NOMO-1 treated with DMSO at 0.1 percent for 48 hours (cell line): Measurements from ENCODE around the gene FNIP1.
"Not testable (repeated sequence)": the region's sequence is repeated elsewhere in the genome, so short reads cannot be mapped to it uniquely, and the experiment has no call there.

ENCODE experiments used
- DNase-seq: peaks from one replicate; lab custom pipeline; 2025; ENCODE audit not compliant: unreplicated experiment; lab: John Stamatoyannopoulos, UW

FNIP1 gene

GRCh38 chr5:131796793-131797693 is at the start of gene FNIP1:
TSS of gene FNIP1 (minus strand) at chr5:131797017. CDS start at chr5:131796921, 96 bp downstream.
- peak; percentile 95 for DNase-seq

- no peak for DNase-seq
These were observed 49.7 kb upstream of the FNIP1 start for GRCh38 chr5:131846536-131846935.

- DNase-seq, result no peak
These were observed 49.0 kb upstream of the FNIP1 start for GRCh38 chr5:131845828-131846227.

GRCh38 chr5:131842971-131843370 is 46.2 kb upstream of the FNIP1 start:
- not testable (repeated sequence) for DNase-seq

GRCh38 chr5:131832702-131833101 is 35.9 kb upstream of the FNIP1 start:
- not testable (repeated sequence) for DNase-seq

- DNase-seq, result no peak
These were observed 28.7 kb upstream of the FNIP1 start for GRCh38 chr5:131825404-131826013.

- DNase-seq, result no peak
These were observed 27.8 kb upstream of the FNIP1 start for GRCh38 chr5:131824631-131825030.

- no peak for DNase-seq
These were observed 24.4 kb upstream of the FNIP1 start for GRCh38 chr5:131821221-131821620.

- no peak for DNase-seq
These were observed 21.3 kb upstream of the FNIP1 start for GRCh38 chr5:131818001-131818724.

GRCh38 chr5:131814990-131815389 is 18.2 kb upstream of the FNIP1 start:
- DNase-seq, result no peak

- DNase-seq, result peak; percentile 22
These were observed 15.7 kb upstream of the FNIP1 start for GRCh38 chr5:131812371-131813160.

GRCh38 chr5:131810510-131811249 is 13.9 kb upstream of the FNIP1 start:
- DNase-seq, result peak; percentile 18

- peak; percentile 36 for DNase-seq
These were observed 681 bp downstream of the FNIP1 start for GRCh38 chr5:131795879-131796792.

GRCh38 chr5:131795228-131795627 is 1.6 kb downstream of the FNIP1 start:
- DNase-seq, result peak; percentile 33

GRCh38 chr5:131794586-131794985 is 2.2 kb downstream of the FNIP1 start:
- peak; percentile 38 for DNase-seq

GRCh38 chr5:131792896-131793295 is 3.9 kb downstream of the FNIP1 start:
- DNase-seq, result no peak

- DNase-seq, result no peak
These were observed 5.0 kb downstream of the FNIP1 start for GRCh38 chr5:131791866-131792265.

GRCh38 chr5:131790550-131790949 is 6.3 kb downstream of the FNIP1 start:
- no peak for DNase-seq

GRCh38 chr5:131789765-131790164 is 7.1 kb downstream of the FNIP1 start:
- no peak for DNase-seq
